Measurements from ENCODE around the gene ORC4.

DNA sequence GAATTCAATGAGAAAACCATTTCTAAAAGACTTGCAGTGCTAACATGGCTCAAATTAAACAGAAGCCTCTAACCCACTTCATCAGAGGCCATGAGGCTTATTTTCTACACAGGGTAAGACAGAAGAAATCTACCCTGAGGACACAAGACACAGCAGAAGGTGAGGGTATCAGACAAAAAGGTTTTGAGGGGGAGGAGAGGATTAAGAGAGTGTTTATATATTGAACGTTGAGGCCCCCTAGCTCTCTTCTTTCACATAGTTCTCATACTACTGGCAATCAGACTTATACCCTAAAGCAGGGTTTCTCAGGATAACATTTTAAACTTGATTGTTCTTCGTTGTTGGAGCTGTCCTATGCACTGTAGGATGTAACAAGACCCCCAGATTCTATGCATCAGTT is 21.4 kb downstream of the ORC4 start:
- TF ChIP-seq, protein P1, sequence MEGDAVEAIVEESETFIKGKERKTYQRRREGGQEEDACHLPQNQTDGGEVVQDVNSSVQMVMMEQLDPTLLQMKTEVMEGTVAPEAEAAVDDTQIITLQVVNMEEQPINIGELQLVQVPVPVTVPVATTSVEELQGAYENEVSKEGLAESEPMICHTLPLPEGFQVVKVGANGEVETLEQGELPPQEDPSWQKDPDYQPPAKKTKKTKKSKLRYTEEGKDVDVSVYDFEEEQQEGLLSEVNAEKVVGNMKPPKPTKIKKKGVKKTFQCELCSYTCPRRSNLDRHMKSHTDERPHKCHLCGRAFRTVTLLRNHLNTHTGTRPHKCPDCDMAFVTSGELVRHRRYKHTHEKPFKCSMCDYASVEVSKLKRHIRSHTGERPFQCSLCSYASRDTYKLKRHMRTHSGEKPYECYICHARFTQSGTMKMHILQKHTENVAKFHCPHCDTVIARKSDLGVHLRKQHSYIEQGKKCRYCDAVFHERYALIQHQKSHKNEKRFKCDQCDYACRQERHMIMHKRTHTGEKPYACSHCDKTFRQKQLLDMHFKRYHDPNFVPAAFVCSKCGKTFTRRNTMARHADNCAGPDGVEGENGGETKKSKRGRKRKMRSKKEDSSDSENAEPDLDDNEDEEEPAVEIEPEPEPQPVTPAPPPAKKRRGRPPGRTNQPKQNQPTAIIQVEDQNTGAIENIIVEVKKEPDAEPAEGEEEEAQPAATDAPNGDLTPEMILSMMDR (IDR thresholded peaks at IDR 0.05) = no peak
- TF ChIP-seq POLR2AphosphoS5 (IDR thresholded peaks at IDR 0.05) = no peak
- no peak for TF ChIP-seq POLR2A (IDR thresholded peaks at IDR 0.05; ENCODE audit: low read depth)
